Esophagus muscularis mucosa (tissue), 4 donors: Measurements from ENCODE around the gene SLC6A19. TPM values are rescaled to one million over a fixed set of nuclear protein-coding genes. Genes with fewer than 3 reads are reported as not detected.

ENCODE experiments used
- DNase-seq: peaks from one replicate; pipeline ENCODE4 v3.0.0-alpha.2; 2017; ENCODE audit errors: extremely low spot score
- H3K27ac ChIP-seq, 4 donors: fragments of 200-600 bp; sonication (generic); replicated peaks in 1 of 4; 1 replicate in 3 of 4; 2 replicates in 1 of 4; pipeline ENCODE4 v1.5.1; 2016 to 2019; ENCODE audit warnings: mild to moderate bottlenecking in 1 of 4
- H3K27me3 ChIP-seq, 4 donors: fragments of 200-600 bp; sonication (generic); one replicate each; pipeline versions ENCODE4 v1.5.1 to v1.6.0; 2016 to 2019
- H3K36me3 ChIP-seq, 4 donors: fragments of 200-600 bp; sonication (generic); one replicate each; pipeline ENCODE4 v1.5.1; 2016 to 2019
- H3K4me1 ChIP-seq, 4 donors: fragments of 200-600 bp; sonication (generic); one replicate each; pipeline ENCODE4 v1.5.1; 2016 to 2019
- H3K4me3 ChIP-seq, 4 donors: fragments of 200-600 bp; sonication (generic); 1 replicate in 2 of 4; 2 replicates in 2 of 4; pipeline ENCODE4 v1.5.1; 2016 to 2019; ENCODE audit warnings: mild to moderate bottlenecking in 4 of 4, moderate library complexity in 1 of 4
- H3K9me3 ChIP-seq, 4 donors: fragments of 200-600 bp; sonication (generic); 1 replicate in 3 of 4; 2 replicates in 1 of 4; pipeline ENCODE4 v1.5.1; 2016 to 2019
- CTCF ChIP-seq, 3 experiments: fragments of 200-600 bp in 2 of 3; fragments of 450-650 bp in 1 of 3; sonication (generic) in 2 of 3; IDR thresholded peaks; one replicate each; pipeline ENCODE4 v1.5.1; 2017 to 2019; ENCODE audit warnings: antibody characterized with exemption in 3 of 3, mild to moderate bottlenecking in 2 of 3, moderate library complexity in 1 of 3
- EP300 ChIP-seq: sonication (generic); formaldehyde crosslinking; IDR thresholded peaks from one replicate; pipeline ENCODE4 v1.6.1; 2017; ENCODE audit warnings: antibody characterized with exemption
- POLR2A ChIP-seq: fragments of 450-650 bp; IDR thresholded peaks from one replicate; pipeline ENCODE4 v1.6.1; 2017; ENCODE audit warnings: antibody characterized with exemption, moderate library complexity, mild to moderate bottlenecking, low read depth
- POLR2AphosphoS5 ChIP-seq, 2 donors: sonication (generic); formaldehyde crosslinking; IDR thresholded peaks; one replicate each; pipeline ENCODE4 v1.6.1; 2017; ENCODE audit warnings: antibody characterized with exemption in 2 of 2
- WGBS: methylation state at CpG from one replicate; pipeline ENCODE4 v1.1.5; 2018; 5-methylcytosine and 5-hydroxymethylcytosine counted together
- intact Hi-C: fragments of 100-400 bp; cut with DNase I; formaldehyde crosslinking; loops from one replicate; pipeline ENCODE4 v1.15.1; 2023
- total RNA-seq, 4 donors: library from RNA; depleted of rRNA; stranded (reverse); fragments of >200 nt; gene quantifications; one replicate each; pipeline versions ENCODE4 v1.1.0 to v1.2.1, GENCODE V29; 2016

Gene SLC6A19
- total RNA-seq, 4 donors from 2014 or later: not detected

GRCh38 chr5:1256776-1257175 lies 55.4 kb downstream of the SLC6A19 start:
- H3K36me3 ChIP-seq: no peaks in the 10 kb centered on the region
- H3K27ac ChIP-seq: no peak overlapping the region
- DNase-seq: no peak
- peaks cover 0 to 15% (median 6%) of the 10 kb centered on the region in 4 donors for H3K9me3 ChIP-seq
- intact Hi-C loops: no loop called here
- peaks cover 0 to 36% (median 0%) of the 10 kb centered on the region in 4 donors for H3K27me3 ChIP-seq
- H3K4me1 ChIP-seq: no peaks in the 10 kb centered on the region
- WGBS: 82% methylated on average over 19 of the region's 23 CpGs
- no peak overlapping the region for H3K4me3 ChIP-seq
- TF ChIP-seq POLR2A: no peak
- no peak for TF ChIP-seq POLR2AphosphoS5 (IDR thresholded peaks at IDR 0.05)
- no peak for TF ChIP-seq EP300
- TF ChIP-seq CTCF (IDR thresholded peaks at IDR 0.05): no peak

- WGBS: 90% methylated on average over 17 of the region's 17 CpGs
- TF ChIP-seq POLR2A (no peak), POLR2AphosphoS5 (IDR thresholded peaks at IDR 0.05) (no peak), EP300 (no peak), CTCF (IDR thresholded peaks at IDR 0.05) (no peak)
- peaks cover 0 to 21% (median 12%) of the 10 kb centered on the region in 4 donors for H3K9me3 ChIP-seq
- H3K27ac ChIP-seq: no peak overlapping the region
- intact Hi-C loops: no loop called here
- H3K4me3 ChIP-seq: no peak overlapping the region
- DNase-seq: no peak
- H3K4me1 ChIP-seq: no peaks in the 10 kb centered on the region
- peaks cover 0 to 31% (median 0%) of the 10 kb centered on the region in 4 donors for H3K27me3 ChIP-seq
- H3K36me3 ChIP-seq: no peaks in the 10 kb centered on the region
Observed at GRCh38 chr5:1257363-1257762, 56.0 kb downstream of the SLC6A19 start.

- Histone ChIP-seq H3K4me1 (no peaks in the 10 kb centered on the region), H3K36me3 (no peaks in the 10 kb centered on the region), H3K27me3 (peaks cover 0 to 27% (median 0%) of the 10 kb centered on the region in 4 donors), H3K9me3 (peaks cover 0 to 25% (median 16%) of the 10 kb centered on the region in 4 donors), H3K27ac (no peak overlapping the region), H3K4me3 (no peak overlapping the region)
- intact Hi-C loops: no loop called here
- 93% methylated on average over 7 of the region's 13 CpGs for WGBS
- TF ChIP-seq CTCF (IDR thresholded peaks at IDR 0.05) (no peak), POLR2A (no peak), POLR2AphosphoS5 (IDR thresholded peaks at IDR 0.05) (no peak), EP300 (no peak)
- DNase-seq: no peak
Observed at GRCh38 chr5:1257841-1258240, 56.4 kb downstream of the SLC6A19 start.

GRCh38 chr5:1259806-1260480 lies 58.5 kb downstream of the SLC6A19 start:
- H3K4me3 ChIP-seq: no peak overlapping the region
- intact Hi-C loops: no loop called here
- no peak for DNase-seq
- peaks cover 0 to 17% (median 0%) of the 10 kb centered on the region in 4 donors for H3K27me3 ChIP-seq
- no peaks in the 10 kb centered on the region for H3K4me1 ChIP-seq
- WGBS: 94% methylated on average over 23 of the region's 23 CpGs
- no peak for TF ChIP-seq CTCF (IDR thresholded peaks at IDR 0.05)
- TF ChIP-seq EP300: no peak
- no peak overlapping the region for H3K27ac ChIP-seq
- no peaks in the 10 kb centered on the region for H3K36me3 ChIP-seq
- H3K9me3 ChIP-seq: peaks cover 0 to 40% (median 20%) of the 10 kb centered on the region in 4 donors

- H3K27me3 ChIP-seq: peaks cover 0 to 24% (median 0%) of the 10 kb centered on the region in 4 donors
- no peak overlapping the region for H3K27ac ChIP-seq
- no peak for DNase-seq
- no peak overlapping the region for H3K4me3 ChIP-seq
- H3K36me3 ChIP-seq: no peaks in the 10 kb centered on the region
- TF ChIP-seq POLR2AphosphoS5 (IDR thresholded peaks at IDR 0.05): no peak
- TF ChIP-seq EP300: no peak
- TF ChIP-seq CTCF (IDR thresholded peaks at IDR 0.05): no peak
- TF ChIP-seq POLR2A: no peak
- intact Hi-C loops: no loop called here
- H3K9me3 ChIP-seq: peaks cover 0 to 40% (median 20%) of the 10 kb centered on the region in 4 donors
- no peaks in the 10 kb centered on the region for H3K4me1 ChIP-seq
- WGBS: 88% methylated on average over 10 of the region's 10 CpGs
Observed at GRCh38 chr5:1261643-1262042, 60.2 kb downstream of the SLC6A19 start.
